KBM-7 (cell line): ENCODE data around the gene LYST.
"Not testable (repeated sequence)": the region's sequence is repeated elsewhere in the genome, so short reads cannot be mapped to it uniquely, and the experiment has no call there.

Experiments
- DNase-seq: peaks from one replicate; pipeline ENCODE4 v3.0.0-alpha.2; 2015
- in situ Hi-C: fragments of 300-500 bp; cut with MboI; formaldehyde crosslinking; loops from 2 replicates; pipeline ENCODE4 v1.14.3; 2020; ENCODE audit warnings: low sequenced_read_pairs, low pct_unique_long_range_greater_than_20kb, mixed read lengths

LYST gene

GRCh38 chr1:235866205-235866912, at the start of gene LYST:
Gene LYST (minus strand): TSS chr1:235866906. CDS start chr1:235830417, 36,489 bp downstream.
- in situ Hi-C loops = no loop called here
- peak; percentile 64 for DNase-seq

GRCh38 chr1:235915489-235915888, 48.8 kb upstream of the LYST start:
- DNase-seq, in situ Hi-C loops: not testable (repeated sequence)

GRCh38 chr1:235913311-235913710, 46.6 kb upstream of the LYST start:
- in situ Hi-C loops = no loop called here
- no peak for DNase-seq

- in situ Hi-C loops = no loop called here
Observed at GRCh38 chr1:235911876-235912275, 45.2 kb upstream of the LYST start.

GRCh38 chr1:235911300-235911662, 44.6 kb upstream of the LYST start:
- in situ Hi-C loops = no loop called here
- DNase-seq = no peak

More at GRCh38 chr1:235911876-235912275, 45.2 kb upstream of the LYST start:
- no peak for DNase-seq

GRCh38 chr1:235910357-235911299, 43.9 kb upstream of the LYST start:
- DNase-seq = no peak

GRCh38 chr1:235908742-235909520, 42.2 kb upstream of the LYST start:
- in situ Hi-C loops = no loop called here
- no peak for DNase-seq

More at GRCh38 chr1:235910357-235911299, 43.9 kb upstream of the LYST start:
- in situ Hi-C loops = no loop called here

- in situ Hi-C loops = no loop called here
- DNase-seq = no peak
Observed at GRCh38 chr1:235907897-235908240, 41.2 kb upstream of the LYST start.

- DNase-seq = peak; percentile 19
- in situ Hi-C loops = no loop called here
Observed at GRCh38 chr1:235907187-235907896, 40.6 kb upstream of the LYST start.

- in situ Hi-C loops = no loop called here
- no peak for DNase-seq
Observed at GRCh38 chr1:235906436-235906835, 39.7 kb upstream of the LYST start.

- DNase-seq, in situ Hi-C loops: not testable (repeated sequence)
Observed at GRCh38 chr1:235903809-235904208, 37.1 kb upstream of the LYST start.

GRCh38 chr1:235902677-235903542, 36.2 kb upstream of the LYST start:
- DNase-seq = no peak
- in situ Hi-C loops = no loop called here

- peak; percentile 59 for DNase-seq
- in situ Hi-C loops = no loop called here
Observed at GRCh38 chr1:235901461-235901860, 34.8 kb upstream of the LYST start.

- in situ Hi-C loops = no loop called here
- peak; percentile 16 for DNase-seq
Observed at GRCh38 chr1:235898126-235898525, 31.4 kb upstream of the LYST start.

GRCh38 chr1:235893840-235894239, 27.1 kb upstream of the LYST start:
- no peak for DNase-seq
- in situ Hi-C loops = no loop called here

- DNase-seq = peak; percentile 88
- in situ Hi-C loops = no loop called here
Observed at GRCh38 chr1:235892734-235893413, 26.2 kb upstream of the LYST start.

- in situ Hi-C loops = no loop called here
- no peak for DNase-seq
Observed at GRCh38 chr1:235892202-235892601, 25.5 kb upstream of the LYST start.
